Cardiac muscle cell (in vitro differentiated cells and primary cell): ENCODE measurements around the gene DNTT. TPM values are rescaled to one million over a fixed set of nuclear protein-coding genes. Genes with fewer than 3 reads are reported as not detected.

Experiments used
- DNase-seq, 2 donors: peaks; one replicate each; pipeline versions ENCODE4 v3.0.0 to v3.0.0-alpha.2; 2010 to 2017; ENCODE audit warnings: low read depth in 1 of 2, low spot score in 1 of 2
- H3K27ac ChIP-seq: fragments of 200-600 bp; sonication (generic); 2 replicates; pipeline ENCODE4 v1.5.1; 2016
- H3K27me3 ChIP-seq: fragments of 200-600 bp; sonication (generic); 2 replicates; pipeline ENCODE4 v1.6.0; 2016; ENCODE audit warnings: control low read depth
- H3K36me3 ChIP-seq: fragments of 200-600 bp; sonication (generic); 2 replicates; pipeline ENCODE4 v1.5.1; 2016; ENCODE audit warnings: control low read depth
- H3K4me1 ChIP-seq: fragments of 200-600 bp; sonication (generic); 2 replicates; pipeline ENCODE4 v1.8.1; 2017; ENCODE audit warnings: low read depth, mild to moderate bottlenecking, mixed run types
- H3K4me3 ChIP-seq: fragments of 200-600 bp; sonication (generic); 2 replicates; pipeline ENCODE4 v1.5.1; 2016; ENCODE audit warnings: mild to moderate bottlenecking
- H3K9me3 ChIP-seq: fragments of 200-600 bp; sonication (generic); 2 replicates; pipeline ENCODE4 v1.5.1; 2017; ENCODE audit warnings: low read depth, mild to moderate bottlenecking, control low read depth
- polyA plus RNA-seq: library from polyadenylated mRNA; unstranded; fragments of >200 nt; fragmentation: Nextera tagmentation; extraction: Ambion mirVana; gene quantifications from 2 replicates; pipeline ENCODE4 v1.2.1, GENCODE V29; 2016
- total RNA-seq: library from RNA; depleted of rRNA; stranded (reverse); fragments of >200 nt; gene quantifications from 2 replicates; pipeline ENCODE4 v1.2.3, GENCODE V29; 2016
- TF ChIP-seq, protein P1 (sequence below): IDR thresholded peaks from 2 replicates; pipeline ENCODE4 v1.5.1; 2012; ENCODE audit warnings: low read depth, mild to moderate bottlenecking, low read length

Gene DNTT
- total and polyA plus RNA-seq, 2 experiments from 2014 or later = not detected

DNA sequence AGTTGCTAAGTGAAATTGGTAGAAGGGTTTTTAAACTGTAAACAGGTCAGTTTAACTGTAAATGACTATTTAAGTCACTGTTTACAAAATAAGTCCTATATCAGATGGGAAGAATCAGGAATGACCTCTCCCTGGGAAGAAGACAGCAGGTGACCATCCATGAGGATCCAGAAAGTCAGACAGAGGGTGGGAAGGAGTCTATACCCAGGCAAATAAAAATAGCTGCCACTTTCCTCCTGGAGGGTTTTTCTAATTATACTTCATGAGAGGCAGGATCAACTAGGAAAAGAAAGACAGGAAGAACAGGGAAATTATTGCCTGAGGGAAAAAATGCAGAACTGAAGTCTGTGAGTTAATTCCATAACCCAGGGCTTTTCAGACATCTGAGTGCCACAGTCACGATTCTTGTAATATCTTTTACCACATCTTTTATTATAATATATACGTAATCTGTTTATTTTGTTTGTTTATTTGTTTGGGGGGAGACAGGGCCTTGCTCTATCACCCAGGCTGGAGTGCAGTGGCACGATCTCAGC, 7.0 kb downstream of the DNTT start:
- TF ChIP-seq, protein P1, sequence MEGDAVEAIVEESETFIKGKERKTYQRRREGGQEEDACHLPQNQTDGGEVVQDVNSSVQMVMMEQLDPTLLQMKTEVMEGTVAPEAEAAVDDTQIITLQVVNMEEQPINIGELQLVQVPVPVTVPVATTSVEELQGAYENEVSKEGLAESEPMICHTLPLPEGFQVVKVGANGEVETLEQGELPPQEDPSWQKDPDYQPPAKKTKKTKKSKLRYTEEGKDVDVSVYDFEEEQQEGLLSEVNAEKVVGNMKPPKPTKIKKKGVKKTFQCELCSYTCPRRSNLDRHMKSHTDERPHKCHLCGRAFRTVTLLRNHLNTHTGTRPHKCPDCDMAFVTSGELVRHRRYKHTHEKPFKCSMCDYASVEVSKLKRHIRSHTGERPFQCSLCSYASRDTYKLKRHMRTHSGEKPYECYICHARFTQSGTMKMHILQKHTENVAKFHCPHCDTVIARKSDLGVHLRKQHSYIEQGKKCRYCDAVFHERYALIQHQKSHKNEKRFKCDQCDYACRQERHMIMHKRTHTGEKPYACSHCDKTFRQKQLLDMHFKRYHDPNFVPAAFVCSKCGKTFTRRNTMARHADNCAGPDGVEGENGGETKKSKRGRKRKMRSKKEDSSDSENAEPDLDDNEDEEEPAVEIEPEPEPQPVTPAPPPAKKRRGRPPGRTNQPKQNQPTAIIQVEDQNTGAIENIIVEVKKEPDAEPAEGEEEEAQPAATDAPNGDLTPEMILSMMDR = no peak
- Histone ChIP-seq H3K4me3 (no peak overlapping the region), H3K4me1 (peaks cover 16% of the 10 kb centered on the region), H3K27me3 (no peaks in the 10 kb centered on the region), H3K9me3 (no peaks in the 10 kb centered on the region), H3K27ac (peak overlapping the region; percentile 66), H3K36me3 (no peaks in the 10 kb centered on the region)
- DNase-seq = no peak

DNA sequence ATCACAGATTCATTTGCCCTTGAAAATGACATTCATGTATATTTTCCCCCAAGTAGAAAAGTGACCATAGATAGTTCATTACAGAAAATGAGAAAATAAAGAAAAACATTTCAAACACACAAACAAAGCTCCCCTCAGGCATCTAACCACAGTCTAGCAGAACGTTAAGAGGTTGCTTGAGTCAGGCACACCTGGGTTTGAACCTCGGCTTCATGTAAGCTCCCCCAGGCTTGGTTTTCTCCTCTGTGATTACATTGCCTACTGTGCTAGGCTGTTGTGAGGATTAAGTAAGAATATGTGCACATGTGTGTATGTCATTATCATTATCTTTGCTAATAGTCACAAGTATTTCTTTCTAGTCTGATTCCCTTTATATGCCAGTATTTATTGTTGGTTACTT, 9.1 kb downstream of the DNTT start:
- no peaks in the 10 kb centered on the region for H3K27me3 ChIP-seq
- no peaks in the 10 kb centered on the region for H3K9me3 ChIP-seq
- H3K4me1 ChIP-seq = peaks cover 16% of the 10 kb centered on the region
- no peak overlapping the region for H3K4me3 ChIP-seq
- no peak overlapping the region for H3K27ac ChIP-seq
- DNase-seq = no peak
- TF ChIP-seq, protein P1 = no peak
- H3K36me3 ChIP-seq = no peaks in the 10 kb centered on the region

DNA sequence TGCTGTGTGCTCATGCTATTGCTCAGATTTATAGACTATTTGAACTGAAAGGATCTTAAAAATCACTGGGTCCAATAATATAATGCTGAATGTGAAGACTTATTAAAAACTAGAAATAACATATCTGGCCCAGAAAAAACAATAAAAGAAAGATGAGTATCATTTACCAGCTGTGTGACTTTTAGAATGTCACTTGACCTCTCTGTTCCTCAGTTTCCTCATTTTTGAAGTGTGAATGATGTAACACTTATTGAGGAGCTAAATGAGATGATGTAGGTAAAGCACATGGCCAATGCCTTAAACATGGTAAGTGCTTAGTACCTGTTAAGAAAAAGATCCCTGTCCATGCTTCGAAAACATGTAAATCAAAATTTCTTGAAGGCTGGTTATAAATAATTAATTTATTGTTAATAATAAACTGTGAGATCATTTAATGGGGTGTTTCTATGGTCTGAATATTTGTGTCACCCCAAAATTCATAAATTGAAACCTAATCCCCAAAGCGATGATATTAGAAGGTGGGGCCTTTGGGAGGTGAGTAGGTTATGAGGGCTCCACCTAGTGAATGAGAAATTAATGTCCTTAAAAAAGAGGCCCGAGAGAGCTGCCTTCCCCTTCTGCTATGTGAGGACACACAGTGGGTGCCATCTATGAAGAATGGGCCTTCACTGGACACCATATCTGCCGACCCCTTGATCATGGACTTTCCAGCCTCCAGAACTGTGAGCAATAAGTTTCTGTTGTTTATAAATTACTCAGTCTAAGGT, 13.0 kb downstream of the DNTT start:
- Histone ChIP-seq H3K27me3 (no peaks in the 10 kb centered on the region), H3K36me3 (no peaks in the 10 kb centered on the region), H3K27ac (no peak overlapping the region), H3K4me3 (no peak overlapping the region), H3K9me3 (no peaks in the 10 kb centered on the region), H3K4me1 (no peaks in the 10 kb centered on the region)
- DNase-seq = no peak
- TF ChIP-seq, protein P1 = no peak

DNA sequence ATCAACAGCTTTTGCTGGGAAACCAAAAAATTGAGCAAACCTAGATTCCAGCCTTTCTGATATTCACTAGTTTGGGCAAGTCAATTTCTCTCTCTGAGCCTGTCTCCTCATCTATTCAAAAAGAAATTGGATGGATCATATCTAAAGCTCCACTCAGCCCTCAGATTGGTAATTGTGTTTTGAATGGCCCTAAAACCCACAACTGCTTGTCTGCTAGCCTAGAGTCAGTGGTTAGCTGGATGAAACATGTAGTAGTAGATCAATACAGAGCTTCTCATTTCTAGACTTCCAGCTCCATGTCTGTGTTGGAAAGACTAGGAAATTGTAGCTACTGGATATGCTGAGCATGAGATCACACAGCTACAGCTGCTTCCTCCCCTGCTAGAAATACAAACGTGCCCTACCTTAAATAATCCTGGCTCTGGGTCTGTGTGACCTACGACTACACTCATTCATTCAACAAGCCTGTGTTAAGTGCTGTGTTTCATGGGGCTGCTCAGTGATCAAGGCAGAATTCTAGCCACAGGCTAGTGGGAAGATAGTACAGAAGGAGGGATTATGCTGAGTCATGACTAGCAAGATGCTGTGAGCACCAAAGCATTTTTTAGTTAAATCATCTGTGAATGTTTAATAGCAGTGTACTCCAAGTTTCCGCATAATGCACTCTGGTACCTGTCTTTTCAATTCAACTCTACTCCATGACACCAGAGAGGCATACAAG, 15.7 kb downstream of the DNTT start:
- H3K9me3 ChIP-seq = no peaks in the 10 kb centered on the region
- no peaks in the 10 kb centered on the region for H3K27me3 ChIP-seq
- H3K4me1 ChIP-seq = no peaks in the 10 kb centered on the region
- no peaks in the 10 kb centered on the region for H3K36me3 ChIP-seq
- H3K27ac ChIP-seq = no peak overlapping the region
- DNase-seq = peak in 1 of 2 donors; percentile 2
- H3K4me3 ChIP-seq = no peak overlapping the region
- TF ChIP-seq, protein P1 = no peak

DNA sequence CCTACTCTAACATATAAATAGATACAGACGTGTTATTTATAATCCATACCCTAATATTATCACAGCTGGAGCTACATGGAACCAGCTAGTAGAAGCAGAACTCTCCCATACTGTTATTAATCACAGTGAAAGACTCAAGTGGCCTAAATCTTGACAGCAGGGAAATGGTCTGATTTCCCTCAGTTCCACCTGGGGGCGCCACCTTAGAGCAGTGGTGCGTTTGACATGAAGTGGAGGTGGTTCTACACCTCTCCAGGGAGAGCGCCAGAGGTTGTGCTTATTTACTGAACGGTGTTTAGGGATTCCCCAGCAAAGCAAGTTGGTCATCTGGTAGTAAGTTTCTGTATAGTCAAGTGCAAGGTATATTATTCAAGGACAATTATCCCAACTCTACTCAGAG, 17.6 kb downstream of the DNTT start:
- DNase-seq = no peak
- TF ChIP-seq, protein P1 = no peak
- H3K27me3 ChIP-seq = no peaks in the 10 kb centered on the region
- no peaks in the 10 kb centered on the region for H3K9me3 ChIP-seq
- H3K4me1 ChIP-seq = no peaks in the 10 kb centered on the region
- H3K36me3 ChIP-seq = no peaks in the 10 kb centered on the region
- no peak overlapping the region for H3K4me3 ChIP-seq
- H3K27ac ChIP-seq = no peak overlapping the region
